Umbilical cord (tissue), 2 donors: ENCODE measurements around the gene SLC16A1. TPM values are rescaled to one million over a fixed set of nuclear protein-coding genes. Genes with fewer than 3 reads are reported as not detected.
"Not testable (repeated sequence)": the region's sequence is repeated elsewhere in the genome, so short reads cannot be mapped to it uniquely, and the experiment has no call there.

ENCODE experiments used
- DNase-seq: peaks from one replicate; pipeline ENCODE4 v3.0.0-alpha.2; 2015; ENCODE audit warnings: low spot score
- total RNA-seq: library from RNA; depleted of rRNA; stranded (reverse); fragments of >200 nt; gene quantifications from one replicate; pipeline ENCODE4 v1.2.3, GENCODE V29; 2014; ENCODE audit warnings: low replicate concordance; ENCODE audit not compliant: insufficient read depth

The SLC16A1 gene
- total RNA-seq, 1 donor from 2014 or later: 123 TPM

GRCh38 chr1:112971006-112971405, 15.0 kb upstream of the SLC16A1 start:
- no peak for DNase-seq

GRCh38 chr1:112964347-112964746, 8.4 kb upstream of the SLC16A1 start:
- no peak for DNase-seq

- no peak for DNase-seq
These were observed 5.1 kb upstream of the SLC16A1 start for GRCh38 chr1:112961072-112961471.

- DNase-seq: no peak
These were observed 4.4 kb upstream of the SLC16A1 start for GRCh38 chr1:112960384-112960783.

GRCh38 chr1:112958236-112958635, 2.2 kb upstream of the SLC16A1 start:
- not testable (repeated sequence) for DNase-seq

- peak; percentile 62 for DNase-seq
These were observed 1.3 kb upstream of the SLC16A1 start for GRCh38 chr1:112957133-112957812.

GRCh38 chr1:112956544-112957132, 642 bp upstream of the SLC16A1 start:
- DNase-seq: no peak

GRCh38 chr1:112954945-112955772, 837 bp downstream of the SLC16A1 start:
- DNase-seq: peak; percentile 46

- DNase-seq: peak; percentile 23
These were observed 1.9 kb downstream of the SLC16A1 start for GRCh38 chr1:112954017-112954650.

- DNase-seq: no peak
These were observed 5.6 kb downstream of the SLC16A1 start for GRCh38 chr1:112950426-112950825.

- DNase-seq: no peak
These were observed 9.3 kb downstream of the SLC16A1 start for GRCh38 chr1:112946683-112947082.

GRCh38 chr1:112939810-112940209, 16.2 kb downstream of the SLC16A1 start:
- DNase-seq: no peak

- no peak for DNase-seq
These were observed 17.8 kb downstream of the SLC16A1 start for GRCh38 chr1:112938210-112938609.

GRCh38 chr1:112937495-112937894, 18.5 kb downstream of the SLC16A1 start:
- DNase-seq: peak; percentile 37

GRCh38 chr1:112937070-112937469, 18.9 kb downstream of the SLC16A1 start:
- peak; percentile 30 for DNase-seq

- no peak for DNase-seq
These were observed 20.4 kb downstream of the SLC16A1 start for GRCh38 chr1:112935461-112936111.

- DNase-seq: peak; percentile 11
These were observed 21.4 kb downstream of the SLC16A1 start for GRCh38 chr1:112934577-112934976.

- no peak for DNase-seq
These were observed 22.0 kb downstream of the SLC16A1 start for GRCh38 chr1:112933820-112934571.

GRCh38 chr1:112929979-112930378, 26.0 kb downstream of the SLC16A1 start:
- no peak for DNase-seq

- DNase-seq: no peak
These were observed 28.5 kb downstream of the SLC16A1 start for GRCh38 chr1:112927462-112927990.

GRCh38 chr1:112926858-112927257, 29.1 kb downstream of the SLC16A1 start:
- no peak for DNase-seq
